ENCODE results near the gene SUGP1.
A peak's percentile ranks its signal among the peaks of the same experiment; 100 is the strongest.

The SUGP1 gene

GRCh38 chr19:19342086-19343015 lies 22.0 kb upstream of the SUGP1 start:
- DNase-seq (ENCODE audit: low read depth), result peak; percentile 67
- H3K4me3 ChIP-seq (ENCODE audit: low read length), result no peak overlapping the region
- TF ChIP-seq, protein P1, sequence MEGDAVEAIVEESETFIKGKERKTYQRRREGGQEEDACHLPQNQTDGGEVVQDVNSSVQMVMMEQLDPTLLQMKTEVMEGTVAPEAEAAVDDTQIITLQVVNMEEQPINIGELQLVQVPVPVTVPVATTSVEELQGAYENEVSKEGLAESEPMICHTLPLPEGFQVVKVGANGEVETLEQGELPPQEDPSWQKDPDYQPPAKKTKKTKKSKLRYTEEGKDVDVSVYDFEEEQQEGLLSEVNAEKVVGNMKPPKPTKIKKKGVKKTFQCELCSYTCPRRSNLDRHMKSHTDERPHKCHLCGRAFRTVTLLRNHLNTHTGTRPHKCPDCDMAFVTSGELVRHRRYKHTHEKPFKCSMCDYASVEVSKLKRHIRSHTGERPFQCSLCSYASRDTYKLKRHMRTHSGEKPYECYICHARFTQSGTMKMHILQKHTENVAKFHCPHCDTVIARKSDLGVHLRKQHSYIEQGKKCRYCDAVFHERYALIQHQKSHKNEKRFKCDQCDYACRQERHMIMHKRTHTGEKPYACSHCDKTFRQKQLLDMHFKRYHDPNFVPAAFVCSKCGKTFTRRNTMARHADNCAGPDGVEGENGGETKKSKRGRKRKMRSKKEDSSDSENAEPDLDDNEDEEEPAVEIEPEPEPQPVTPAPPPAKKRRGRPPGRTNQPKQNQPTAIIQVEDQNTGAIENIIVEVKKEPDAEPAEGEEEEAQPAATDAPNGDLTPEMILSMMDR (IDR thresholded peaks at IDR 0.05; ENCODE audit: insufficient read depth, low read depth, low read length, missing control alignments), result peak; percentile 87

DNA sequence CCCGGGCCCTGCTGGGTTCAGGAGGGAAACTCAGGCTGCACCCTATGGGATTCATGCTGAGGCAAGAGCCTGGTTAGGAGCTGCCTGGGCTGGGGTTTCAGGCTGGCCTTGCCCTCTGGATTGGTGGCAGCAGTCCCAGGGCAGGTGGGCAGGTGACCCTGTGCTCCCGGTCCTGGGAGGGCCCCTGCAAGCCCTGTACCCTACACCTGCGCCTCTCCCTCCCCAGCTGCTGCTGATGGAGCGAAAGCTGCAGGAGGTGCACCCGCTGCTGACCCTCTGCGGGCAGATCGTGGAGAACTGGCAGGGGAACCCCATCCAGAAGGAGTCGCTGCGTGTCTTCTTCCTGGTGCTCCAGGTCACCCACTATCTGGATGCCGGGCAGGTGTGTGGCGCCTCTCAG lies 20.7 kb upstream of the SUGP1 start:
- H3K4me3 ChIP-seq (ENCODE audit: low read length), result no peak overlapping the region
- DNase-seq (ENCODE audit: low read depth), result no peak
- TF ChIP-seq, protein P1 (IDR thresholded peaks at IDR 0.05; ENCODE audit: insufficient read depth, low read depth, low read length, missing control alignments), result no peak

GRCh38 chr19:19338082-19338481 lies 17.8 kb upstream of the SUGP1 start:
- no peak for DNase-seq (ENCODE audit: low read depth)

GRCh38 chr19:19337120-19337519 lies 16.8 kb upstream of the SUGP1 start:
- DNase-seq (ENCODE audit: low read depth), result no peak
- TF ChIP-seq, protein P1 (IDR thresholded peaks at IDR 0.05; ENCODE audit: insufficient read depth, low read depth, low read length, missing control alignments), result no peak

More at GRCh38 chr19:19338082-19338481, 17.8 kb upstream of the SUGP1 start:
- TF ChIP-seq, protein P1 (IDR thresholded peaks at IDR 0.05; ENCODE audit: insufficient read depth, low read depth, low read length, missing control alignments), result no peak
- no peak overlapping the region for H3K4me3 ChIP-seq (ENCODE audit: low read length)

DNA sequence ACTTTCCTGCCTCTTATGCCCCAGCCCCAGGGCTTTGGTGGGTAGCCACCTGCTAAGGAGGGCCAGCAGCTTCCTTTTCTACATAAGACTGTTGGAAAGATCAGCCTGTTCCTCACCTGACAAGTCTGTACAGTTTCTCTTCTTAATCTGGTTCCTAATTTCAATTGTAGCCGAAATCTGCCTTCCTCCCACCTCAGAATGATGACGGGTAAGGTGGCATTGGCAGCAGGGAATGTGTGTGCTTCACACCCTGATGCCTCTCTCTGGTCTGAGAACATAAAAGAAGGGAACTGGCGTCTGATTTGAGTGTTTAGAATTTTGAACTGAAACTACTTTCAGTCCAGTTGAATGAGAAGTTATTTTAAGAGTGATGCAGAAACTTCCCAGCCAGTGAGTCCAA lies 16.3 kb upstream of the SUGP1 start:
- no peak overlapping the region for H3K4me3 ChIP-seq (ENCODE audit: low read length)
- TF ChIP-seq, protein P1 (IDR thresholded peaks at IDR 0.05; ENCODE audit: insufficient read depth, low read depth, low read length, missing control alignments), result no peak
- DNase-seq (ENCODE audit: low read depth), result no peak

More at GRCh38 chr19:19337120-19337519, 16.8 kb upstream of the SUGP1 start:
- no peak overlapping the region for H3K4me3 ChIP-seq (ENCODE audit: low read length)

GRCh38 chr19:19335408-19336158 lies 15.3 kb upstream of the SUGP1 start:
- DNase-seq (ENCODE audit: low read depth), result peak; percentile 24
- TF ChIP-seq, protein P1 (IDR thresholded peaks at IDR 0.05; ENCODE audit: insufficient read depth, low read depth, low read length, missing control alignments), result no peak
- H3K4me3 ChIP-seq (ENCODE audit: low read length), result no peak overlapping the region

All from epithelial cell of esophagus (primary cell).